ENCODE data around the gene ITGA11.

DNA sequence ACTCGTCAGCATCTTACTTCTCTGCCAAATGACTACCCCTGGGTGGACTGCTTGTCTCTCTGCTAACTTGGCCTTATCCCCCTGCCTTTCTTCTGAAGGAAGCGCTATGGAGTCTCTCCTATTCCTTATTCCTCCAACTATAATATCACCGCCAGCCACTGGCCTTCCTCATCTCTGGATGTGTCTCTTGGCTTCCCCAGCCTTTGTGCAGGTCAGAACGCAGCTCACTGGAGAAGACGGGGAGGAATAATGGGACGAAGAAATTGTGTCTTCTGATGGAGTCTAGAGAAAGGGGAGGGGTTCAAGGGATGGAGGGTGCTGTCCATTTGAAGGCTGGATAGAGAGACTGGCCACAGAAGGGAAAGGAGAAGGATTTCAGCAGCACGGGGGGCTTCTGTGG, 16.9 kb downstream of the ITGA11 start:
- TF ChIP-seq POLR2A (IDR thresholded peaks at IDR 0.05) (no peak), POLR2AphosphoS5 (IDR thresholded peaks at IDR 0.05) (no peak)
- TF ChIP-seq, protein P1, sequence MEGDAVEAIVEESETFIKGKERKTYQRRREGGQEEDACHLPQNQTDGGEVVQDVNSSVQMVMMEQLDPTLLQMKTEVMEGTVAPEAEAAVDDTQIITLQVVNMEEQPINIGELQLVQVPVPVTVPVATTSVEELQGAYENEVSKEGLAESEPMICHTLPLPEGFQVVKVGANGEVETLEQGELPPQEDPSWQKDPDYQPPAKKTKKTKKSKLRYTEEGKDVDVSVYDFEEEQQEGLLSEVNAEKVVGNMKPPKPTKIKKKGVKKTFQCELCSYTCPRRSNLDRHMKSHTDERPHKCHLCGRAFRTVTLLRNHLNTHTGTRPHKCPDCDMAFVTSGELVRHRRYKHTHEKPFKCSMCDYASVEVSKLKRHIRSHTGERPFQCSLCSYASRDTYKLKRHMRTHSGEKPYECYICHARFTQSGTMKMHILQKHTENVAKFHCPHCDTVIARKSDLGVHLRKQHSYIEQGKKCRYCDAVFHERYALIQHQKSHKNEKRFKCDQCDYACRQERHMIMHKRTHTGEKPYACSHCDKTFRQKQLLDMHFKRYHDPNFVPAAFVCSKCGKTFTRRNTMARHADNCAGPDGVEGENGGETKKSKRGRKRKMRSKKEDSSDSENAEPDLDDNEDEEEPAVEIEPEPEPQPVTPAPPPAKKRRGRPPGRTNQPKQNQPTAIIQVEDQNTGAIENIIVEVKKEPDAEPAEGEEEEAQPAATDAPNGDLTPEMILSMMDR (IDR thresholded peaks at IDR 0.05 in 8 of 11, conservative IDR thresholded peaks at IDR 0.05 in 3 of 11): no peak

Measured in spleen (tissue), 7 donors.